DMS114 treated with DMSO at 0.1 percent for 48 hours (cell line): ENCODE results near the gene MTURN.

Source experiments
- DNase-seq: peaks from one replicate; lab custom pipeline; 2025; ENCODE audit not compliant: unreplicated experiment; lab: John Stamatoyannopoulos, UW

MTURN gene

GRCh38 chr7:30159698-30160143 is 24.9 kb downstream of the MTURN start:
- no peak for DNase-seq

DNA sequence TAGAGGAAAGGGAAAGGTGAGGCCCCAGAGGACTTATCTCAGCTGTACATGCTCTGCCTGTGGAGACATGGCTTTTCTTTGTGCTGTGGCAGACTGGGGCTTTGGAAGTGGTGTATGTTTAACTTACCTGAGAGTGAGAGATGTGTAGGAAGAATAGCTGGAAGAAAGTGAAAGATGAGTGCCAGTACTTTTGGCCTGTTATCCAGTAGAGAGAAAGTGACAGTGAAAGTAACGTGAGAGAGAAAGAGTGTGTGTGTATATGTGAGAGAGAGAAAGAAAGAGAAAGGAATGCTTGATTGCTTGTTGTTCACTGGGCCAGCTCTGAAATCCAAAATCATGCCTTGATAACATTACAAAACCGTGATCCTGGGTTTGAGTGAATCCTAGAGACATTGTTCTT is 25.5 kb downstream of the MTURN start:
- DNase-seq, result no peak

- no peak for DNase-seq
These were observed 27.3 kb downstream of the MTURN start for GRCh38 chr7:30162133-30162532.

DNA sequence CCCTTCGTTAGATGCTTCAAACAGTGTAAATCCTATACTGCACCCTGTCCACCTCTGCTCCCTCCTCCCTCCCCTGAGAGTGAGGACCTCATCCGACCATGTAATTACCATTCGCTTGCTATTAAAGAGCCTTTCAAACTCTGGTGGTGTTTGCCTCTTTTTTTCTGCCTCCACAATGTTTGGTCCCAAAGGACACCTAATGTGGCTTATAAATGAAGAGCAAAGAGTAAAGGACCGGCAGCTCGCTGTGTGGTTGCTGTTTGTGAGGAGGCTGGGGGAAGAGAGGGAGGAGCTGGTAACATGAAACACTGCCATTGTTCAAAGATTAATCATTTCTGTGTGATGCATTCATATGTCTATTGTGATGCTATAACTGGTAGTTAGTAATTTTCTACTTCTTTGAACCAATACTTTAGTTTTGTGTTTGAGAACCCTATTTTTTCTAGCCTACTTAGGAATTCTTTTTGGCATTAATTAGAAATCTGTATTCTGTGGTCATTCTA is 27.9 kb downstream of the MTURN start:
- no peak for DNase-seq

- DNase-seq, result no peak
These were observed 28.6 kb downstream of the MTURN start for GRCh38 chr7:30163231-30163894.

- DNase-seq, result peak; percentile 29
These were observed 29.8 kb downstream of the MTURN start for GRCh38 chr7:30164567-30164966.

- DNase-seq, result no peak
These were observed 30.8 kb downstream of the MTURN start for GRCh38 chr7:30165590-30165989.

GRCh38 chr7:30166155-30166840 is 31.5 kb downstream of the MTURN start:
- no peak for DNase-seq

DNA sequence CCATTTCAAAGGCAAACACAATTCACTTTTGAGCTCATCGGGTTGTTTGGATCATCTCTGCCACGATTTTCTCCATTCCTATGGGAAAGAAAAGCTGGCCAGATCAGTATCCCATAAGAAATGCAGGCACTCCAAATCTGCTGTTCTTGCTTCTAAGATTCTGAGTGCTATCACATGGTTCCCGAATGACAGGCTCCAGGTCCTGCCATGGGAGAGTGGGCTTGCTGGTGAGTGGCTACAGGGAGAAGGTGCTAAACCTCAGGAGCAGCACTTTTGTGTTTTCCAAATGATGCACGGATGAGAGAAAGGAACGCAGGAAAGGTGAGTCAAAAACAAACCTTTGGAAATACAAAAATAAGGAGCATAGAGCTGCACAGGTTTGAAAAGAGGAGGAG is 32.1 kb downstream of the MTURN start:
- DNase-seq, result no peak

GRCh38 chr7:30167901-30168300 is 33.1 kb downstream of the MTURN start:
- no peak for DNase-seq

GRCh38 chr7:30168835-30169573 is 34.2 kb downstream of the MTURN start:
- no peak for DNase-seq

GRCh38 chr7:30169579-30169978 is 34.8 kb downstream of the MTURN start:
- no peak for DNase-seq

DNA sequence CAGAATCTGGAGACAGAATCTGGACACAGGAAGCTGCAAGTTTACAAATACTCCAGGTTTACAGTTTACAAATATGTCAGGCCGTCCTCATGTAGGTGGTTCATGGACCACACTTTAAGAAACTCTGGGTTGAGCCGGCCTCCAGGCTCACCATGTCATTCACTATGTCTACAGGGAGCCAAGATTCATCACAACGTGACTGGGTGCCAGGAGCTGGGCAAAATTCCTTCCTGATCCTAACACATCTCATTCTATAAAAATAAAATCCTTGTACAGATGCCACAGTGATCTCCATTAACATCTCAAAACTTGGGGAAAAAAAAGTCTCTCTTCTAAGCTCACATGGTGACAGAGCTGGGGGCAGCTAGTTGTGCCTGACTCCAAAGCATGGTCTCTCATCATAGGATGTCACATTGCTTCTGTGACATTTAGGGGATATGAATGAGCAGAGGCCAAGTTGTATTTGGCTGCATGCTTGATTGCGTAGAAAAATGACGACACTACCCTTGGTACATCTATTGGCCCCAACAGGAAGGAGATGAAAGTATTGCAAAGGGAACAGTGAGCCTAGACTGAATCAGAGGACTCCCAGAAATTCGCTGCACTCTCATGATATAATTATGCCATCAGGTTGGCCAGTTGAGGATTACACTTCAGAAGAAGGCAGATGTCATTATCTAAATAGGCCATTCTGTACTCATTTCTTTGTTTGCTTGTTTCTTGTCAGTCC is 35.9 kb downstream of the MTURN start:
- no peak for DNase-seq

GRCh38 chr7:30171766-30172447 is 37.1 kb downstream of the MTURN start:
- DNase-seq, result no peak

- no peak for DNase-seq
These were observed 37.7 kb downstream of the MTURN start for GRCh38 chr7:30172451-30172850.

DNA sequence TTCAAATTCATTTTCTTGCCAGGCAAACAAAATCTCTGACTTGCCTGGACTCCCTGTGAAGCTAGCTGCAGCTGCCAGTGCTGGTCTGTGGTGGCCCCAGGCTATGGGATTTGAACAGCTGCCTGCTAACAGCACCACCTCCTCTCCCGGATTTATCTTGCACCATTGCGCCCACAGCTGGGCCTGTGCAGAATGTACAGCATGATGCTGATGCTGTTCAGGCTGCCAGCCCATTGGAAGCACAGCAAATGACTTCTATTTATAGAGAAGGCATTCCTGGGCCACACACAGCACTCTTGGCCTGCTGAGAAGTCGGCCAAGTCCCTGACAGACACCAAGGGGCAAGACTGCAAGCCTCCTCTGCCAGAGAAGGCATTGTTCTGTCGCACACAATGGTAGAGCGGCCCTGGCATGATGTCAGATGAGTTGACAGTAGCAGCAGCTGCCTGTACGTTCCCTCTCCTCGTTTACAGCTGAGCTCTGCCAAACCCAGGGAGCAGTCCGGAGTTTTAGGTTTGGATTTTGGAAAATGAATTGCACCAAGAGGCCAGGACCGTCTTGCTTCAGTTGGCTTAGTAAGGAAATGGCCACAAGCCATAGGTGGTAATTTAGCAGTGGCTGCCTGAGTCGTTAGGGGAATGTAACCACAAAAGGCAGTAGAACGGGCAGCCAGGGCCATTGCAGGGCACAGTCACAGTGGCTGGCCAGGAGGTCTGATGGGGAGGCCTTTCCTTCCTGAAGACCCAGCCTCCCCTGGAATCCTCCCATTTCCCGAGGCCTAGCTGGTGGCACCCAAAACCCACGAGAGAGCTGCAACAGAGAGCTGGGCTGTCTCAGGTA is 38.5 kb downstream of the MTURN start:
- DNase-seq, result no peak

DNA sequence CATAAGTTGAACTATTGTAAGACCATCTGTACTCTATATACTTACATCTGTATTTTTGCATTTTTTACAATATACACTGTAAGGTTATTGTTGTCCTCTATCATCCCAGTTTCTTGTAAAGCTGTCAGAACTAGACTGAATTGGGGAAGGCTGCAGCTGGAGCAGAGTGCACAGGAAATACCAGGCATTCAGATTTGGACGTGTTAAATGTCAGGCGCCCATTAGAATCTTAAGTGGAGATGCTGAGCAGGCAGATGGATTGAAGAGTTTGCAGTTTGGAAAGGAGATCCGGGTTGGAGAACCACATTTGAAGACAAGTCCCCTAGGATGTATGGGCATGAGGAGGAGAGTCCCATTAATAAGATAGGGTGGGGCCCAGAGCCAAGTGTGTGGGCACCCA is 40.4 kb downstream of the MTURN start:
- DNase-seq, result no peak

GRCh38 chr7:30175636-30176147 is 40.9 kb downstream of the MTURN start:
- DNase-seq, result no peak

- no peak for DNase-seq
These were observed 41.8 kb downstream of the MTURN start for GRCh38 chr7:30176463-30177109.
